Islet of Langerhans (tissue), 1 donor: ENCODE results near the gene HMGXB4.

Experiments used
- FAIRE-seq: peaks from one replicate; lab custom pipeline; 2011; peaks lifted over from hg19 to GRCh38; lab: Jason Lieb, UNC

HMGXB4 gene

GRCh38 chr22:35311551-35311999, 54.3 kb downstream of the HMGXB4 start:
- no peak for FAIRE-seq

GRCh38 chr22:35312198-35313059, 55.1 kb downstream of the HMGXB4 start:
- no peak for FAIRE-seq

GRCh38 chr22:35313311-35314121, 56.2 kb downstream of the HMGXB4 start:
- FAIRE-seq, result peak; percentile 78

- no peak for FAIRE-seq
Observed at GRCh38 chr22:35314161-35314942, 57.1 kb downstream of the HMGXB4 start.

GRCh38 chr22:35315141-35315854, 58.0 kb downstream of the HMGXB4 start:
- FAIRE-seq, result no peak

- no peak for FAIRE-seq
Observed at GRCh38 chr22:35315855-35316745, 58.8 kb downstream of the HMGXB4 start.

GRCh38 chr22:35316751-35317150, 59.5 kb downstream of the HMGXB4 start:
- FAIRE-seq, result no peak

- FAIRE-seq, result no peak
Observed at GRCh38 chr22:35317680-35318290, 60.5 kb downstream of the HMGXB4 start.

GRCh38 chr22:35318346-35319215, 61.3 kb downstream of the HMGXB4 start:
- FAIRE-seq, result no peak

GRCh38 chr22:35319244-35319985, 62.1 kb downstream of the HMGXB4 start:
- FAIRE-seq, result no peak

- no peak for FAIRE-seq
Observed at GRCh38 chr22:35322126-35322525, 64.8 kb downstream of the HMGXB4 start.

GRCh38 chr22:35322893-35323292, 65.6 kb downstream of the HMGXB4 start:
- no peak for FAIRE-seq

- FAIRE-seq, result no peak
Observed at GRCh38 chr22:35323305-35323704, 66.0 kb downstream of the HMGXB4 start.

- FAIRE-seq, result no peak
Observed at GRCh38 chr22:35324067-35324466, 66.8 kb downstream of the HMGXB4 start.

GRCh38 chr22:35324762-35325161, 67.5 kb downstream of the HMGXB4 start:
- FAIRE-seq, result no peak

GRCh38 chr22:35325209-35325608, 67.9 kb downstream of the HMGXB4 start:
- FAIRE-seq, result no peak

GRCh38 chr22:35326854-35327562, 69.7 kb downstream of the HMGXB4 start:
- no peak for FAIRE-seq
